Measurements from ENCODE around the gene EFNA2. TPM values are rescaled to one million over a fixed set of nuclear protein-coding genes. Genes with fewer than 3 reads are reported as not detected.

EFNA2 gene
- polyA plus RNA-seq, 2 of the 4 experiments (the other 2 are of a cell fraction) = 0.16 to 1.3 TPM

DNA sequence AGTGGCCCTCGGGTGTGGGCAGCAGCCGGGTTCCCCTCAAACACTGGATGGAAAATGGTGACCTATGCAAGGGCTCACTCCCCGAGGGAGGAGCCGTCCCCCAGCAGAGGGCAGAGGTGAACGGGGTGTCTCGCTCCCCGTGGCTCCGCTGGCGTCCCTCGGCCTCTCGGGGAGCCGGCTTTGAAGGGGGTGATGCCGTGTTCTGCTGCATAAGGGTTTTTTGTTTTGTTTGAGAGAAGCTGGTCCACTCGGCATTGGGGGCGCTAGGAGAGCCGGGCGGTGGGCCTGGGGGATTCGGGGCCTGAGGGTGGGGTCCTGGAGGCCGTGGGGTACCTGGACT lies 4.0 kb downstream of the EFNA2 start:
- Histone ChIP-seq H3K4me1 (peaks cover 15% of the 10 kb centered on the region), H3K9me3 (no peaks in the 10 kb centered on the region), H3K4me2 (no peak overlapping the region), H3K27ac (no peak overlapping the region), H3K4me3 (no peak overlapping the region)
- no peak for TF ChIP-seq CHD4 (IDR thresholded peaks at IDR 0.05; ENCODE audit: borderline replicate concordance)
- no peak for TF ChIP-seq ESRRA (IDR thresholded peaks at IDR 0.05; ENCODE audit: borderline replicate concordance, low read length)
- TF ChIP-seq, protein P1, sequence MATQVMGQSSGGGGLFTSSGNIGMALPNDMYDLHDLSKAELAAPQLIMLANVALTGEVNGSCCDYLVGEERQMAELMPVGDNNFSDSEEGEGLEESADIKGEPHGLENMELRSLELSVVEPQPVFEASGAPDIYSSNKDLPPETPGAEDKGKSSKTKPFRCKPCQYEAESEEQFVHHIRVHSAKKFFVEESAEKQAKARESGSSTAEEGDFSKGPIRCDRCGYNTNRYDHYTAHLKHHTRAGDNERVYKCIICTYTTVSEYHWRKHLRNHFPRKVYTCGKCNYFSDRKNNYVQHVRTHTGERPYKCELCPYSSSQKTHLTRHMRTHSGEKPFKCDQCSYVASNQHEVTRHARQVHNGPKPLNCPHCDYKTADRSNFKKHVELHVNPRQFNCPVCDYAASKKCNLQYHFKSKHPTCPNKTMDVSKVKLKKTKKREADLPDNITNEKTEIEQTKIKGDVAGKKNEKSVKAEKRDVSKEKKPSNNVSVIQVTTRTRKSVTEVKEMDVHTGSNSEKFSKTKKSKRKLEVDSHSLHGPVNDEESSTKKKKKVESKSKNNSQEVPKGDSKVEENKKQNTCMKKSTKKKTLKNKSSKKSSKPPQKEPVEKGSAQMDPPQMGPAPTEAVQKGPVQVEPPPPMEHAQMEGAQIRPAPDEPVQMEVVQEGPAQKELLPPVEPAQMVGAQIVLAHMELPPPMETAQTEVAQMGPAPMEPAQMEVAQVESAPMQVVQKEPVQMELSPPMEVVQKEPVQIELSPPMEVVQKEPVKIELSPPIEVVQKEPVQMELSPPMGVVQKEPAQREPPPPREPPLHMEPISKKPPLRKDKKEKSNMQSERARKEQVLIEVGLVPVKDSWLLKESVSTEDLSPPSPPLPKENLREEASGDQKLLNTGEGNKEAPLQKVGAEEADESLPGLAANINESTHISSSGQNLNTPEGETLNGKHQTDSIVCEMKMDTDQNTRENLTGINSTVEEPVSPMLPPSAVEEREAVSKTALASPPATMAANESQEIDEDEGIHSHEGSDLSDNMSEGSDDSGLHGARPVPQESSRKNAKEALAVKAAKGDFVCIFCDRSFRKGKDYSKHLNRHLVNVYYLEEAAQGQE (IDR thresholded peaks at IDR 0.05) = no peak
- TF ChIP-seq CHD2 (IDR thresholded peaks at IDR 0.05; ENCODE audit: low read length, partially characterized antibody) = no peak
- no peak for TF ChIP-seq HDAC2 (IDR thresholded peaks at IDR 0.05)
- no peak for TF ChIP-seq MYC (IDR thresholded peaks at IDR 0.05; ENCODE audit: borderline replicate concordance, low read length)
- TF ChIP-seq BHLHE40 (IDR thresholded peaks at IDR 0.05; ENCODE audit: low read depth, low read length) = no peak
- no peak for ATAC-seq
- 65% methylated on average over 4 of the region's 19 CpGs for WGBS (ENCODE audit: missing lambda C conversion rate)
- no peak for FAIRE-seq
- ChIA-PET CTCF (interaction anchor here (1.2 to 1.3 kb wide), 2 partner anchors 10 to 156 kb away, joined by 3 to 4 read pairs; no protein-coding TSS in a partner anchor), POLR2A (no interaction called here)
- no peak for DNase-seq (ENCODE audit: low read depth in 1 of 2, low spot score in 1 of 2)

DNA sequence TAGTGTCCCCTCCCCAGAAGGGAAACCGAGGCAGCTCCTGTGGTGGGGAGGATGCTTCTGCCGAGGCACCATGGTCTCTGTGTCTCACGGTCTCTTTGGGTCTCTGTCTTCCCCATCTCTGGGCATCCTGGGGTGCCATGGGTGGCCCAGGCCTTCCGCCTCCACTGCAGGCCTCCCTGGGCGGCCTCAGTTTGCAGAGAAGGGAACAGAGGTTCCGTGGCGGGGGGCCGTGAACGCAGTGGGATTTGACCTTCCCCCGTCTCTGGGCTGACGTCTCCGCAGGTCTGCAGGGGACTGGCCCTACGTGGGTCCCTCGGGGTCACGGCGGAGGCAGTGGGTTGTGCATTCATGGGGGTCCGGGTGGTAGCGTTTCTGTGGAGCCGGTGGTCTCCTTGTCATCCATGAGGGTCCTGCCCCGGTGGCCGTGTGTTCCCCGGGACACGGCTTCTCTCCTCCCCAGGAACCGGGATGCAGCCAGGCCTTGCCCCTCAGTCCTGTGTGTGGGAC lies 4.6 kb downstream of the EFNA2 start:
- 80% methylated on average over 15 of the region's 24 CpGs for WGBS (ENCODE audit: missing lambda C conversion rate)
- Histone ChIP-seq H3K4me2 (no peak overlapping the region), H3K9me3 (no peaks in the 10 kb centered on the region), H3K4me3 (no peak overlapping the region), H3K27ac (no peak overlapping the region; a peak in 1 of 6 replicates), H3K4me1 (peaks cover 19% of the 10 kb centered on the region)
- no peak for DNase-seq (ENCODE audit: low read depth in 1 of 2, low spot score in 1 of 2)
- ChIA-PET CTCF (interaction anchor here (1.2 to 2.1 kb wide), 3 partner anchors 11 to 155 kb away, joined by 3 to 12 read pairs (median 4); no protein-coding TSS in a partner anchor), POLR2A (interaction anchor here (1.2 kb wide), 1 partner anchor 15 kb away, joined by 4 read pairs; the partner anchor contains the start of gene FAM174C)
- TF ChIP-seq KDM1A (IDR thresholded peaks at IDR 0.05; ENCODE audit: low read depth) = no peak
- no peak for TF ChIP-seq ZC3H11A (IDR thresholded peaks at IDR 0.05)
- TF ChIP-seq EHF (CRISPR knock-in tag; IDR thresholded peaks at IDR 0.05) = no peak
- TF ChIP-seq NFE2L2 (conservative IDR thresholded peaks at IDR 0.05; ENCODE audit: low read length) = no peak
- no peak for TF ChIP-seq RAD21 (conservative IDR thresholded peaks at IDR 0.05 in 1 of 2, IDR thresholded peaks at IDR 0.05 in 1 of 2)
- no peak for TF ChIP-seq TP53 (CRISPR knock-in tag; IDR thresholded peaks at IDR 0.05)
- no peak for TF ChIP-seq FOSB (CRISPR knock-in tag; IDR thresholded peaks at IDR 0.05)
- no peak for TF ChIP-seq POLR2A (IDR thresholded peaks at IDR 0.05; ENCODE audit: low read length)
- TF ChIP-seq RCOR1 (IDR thresholded peaks at IDR 0.05; ENCODE audit: low read depth, low read length) = no peak
- no peak for TF ChIP-seq SREBF2 (IDR thresholded peaks at IDR 0.05)
- TF ChIP-seq GATA3 (IDR thresholded peaks at IDR 0.05; ENCODE audit: borderline replicate concordance) = no peak
- TF ChIP-seq HDAC2 (IDR thresholded peaks at IDR 0.05) = no peak
- no peak for TF ChIP-seq MAFK (IDR thresholded peaks at IDR 0.05; ENCODE audit: partially characterized antibody)
- TF ChIP-seq, protein P2, sequence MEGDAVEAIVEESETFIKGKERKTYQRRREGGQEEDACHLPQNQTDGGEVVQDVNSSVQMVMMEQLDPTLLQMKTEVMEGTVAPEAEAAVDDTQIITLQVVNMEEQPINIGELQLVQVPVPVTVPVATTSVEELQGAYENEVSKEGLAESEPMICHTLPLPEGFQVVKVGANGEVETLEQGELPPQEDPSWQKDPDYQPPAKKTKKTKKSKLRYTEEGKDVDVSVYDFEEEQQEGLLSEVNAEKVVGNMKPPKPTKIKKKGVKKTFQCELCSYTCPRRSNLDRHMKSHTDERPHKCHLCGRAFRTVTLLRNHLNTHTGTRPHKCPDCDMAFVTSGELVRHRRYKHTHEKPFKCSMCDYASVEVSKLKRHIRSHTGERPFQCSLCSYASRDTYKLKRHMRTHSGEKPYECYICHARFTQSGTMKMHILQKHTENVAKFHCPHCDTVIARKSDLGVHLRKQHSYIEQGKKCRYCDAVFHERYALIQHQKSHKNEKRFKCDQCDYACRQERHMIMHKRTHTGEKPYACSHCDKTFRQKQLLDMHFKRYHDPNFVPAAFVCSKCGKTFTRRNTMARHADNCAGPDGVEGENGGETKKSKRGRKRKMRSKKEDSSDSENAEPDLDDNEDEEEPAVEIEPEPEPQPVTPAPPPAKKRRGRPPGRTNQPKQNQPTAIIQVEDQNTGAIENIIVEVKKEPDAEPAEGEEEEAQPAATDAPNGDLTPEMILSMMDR (IDR thresholded peaks at IDR 0.05) = no peak
- TF ChIP-seq PHF8 (IDR thresholded peaks at IDR 0.05; ENCODE audit: borderline replicate concordance, low read depth) = no peak
- TF ChIP-seq CBX2 (IDR thresholded peaks at IDR 0.05; ENCODE audit: borderline replicate concordance, low read depth) = no peak
- no peak for TF ChIP-seq CHD4 (IDR thresholded peaks at IDR 0.05; ENCODE audit: borderline replicate concordance)
- no peak for TF ChIP-seq BHLHE40 (IDR thresholded peaks at IDR 0.05; ENCODE audit: low read depth, low read length)
- ATAC-seq = no peak
- FAIRE-seq = no peak

All from A549 (cell line).